ENCODE measurements around the gene FMN1. TPM values are rescaled to one million over a fixed set of nuclear protein-coding genes. Genes with fewer than 3 reads are reported as not detected.

FMN1 gene
- total and polyA plus RNA-seq, 7 donors = 3.0 to 19.9 (median 6.7) TPM

DNA sequence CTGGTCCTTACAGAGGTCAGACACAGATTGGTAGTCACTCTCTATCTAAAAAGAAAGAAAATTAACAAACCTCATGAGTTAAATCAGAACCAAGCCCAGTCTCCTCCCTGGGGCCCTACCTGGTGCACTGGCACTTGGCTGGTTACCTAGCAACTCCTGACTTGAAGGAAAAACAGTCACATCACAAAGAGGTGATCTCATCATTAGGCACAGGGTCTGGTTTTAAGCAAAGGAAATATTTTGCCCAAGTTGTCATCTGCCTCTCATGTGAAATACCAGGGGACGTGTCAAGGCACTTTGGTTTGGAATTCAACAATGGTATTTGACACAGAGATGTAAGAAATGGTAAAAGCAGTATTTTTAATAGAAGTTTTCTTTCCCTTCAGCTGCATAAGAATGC is 47.7 kb upstream of the FMN1 start:
- no peak overlapping the region for H3K4me3 ChIP-seq
- H3K36me3 ChIP-seq = no peaks in the 10 kb centered on the region
- H3K27me3 ChIP-seq = no peaks in the 10 kb centered on the region
- no peaks in the 10 kb centered on the region for H3K4me1 ChIP-seq
- no peak overlapping the region for H3K27ac ChIP-seq
- TF ChIP-seq POLR2A (IDR thresholded peaks at IDR 0.05) = no peak
- TF ChIP-seq POLR2AphosphoS5 (IDR thresholded peaks at IDR 0.05) = no peak
- TF ChIP-seq, protein P1, sequence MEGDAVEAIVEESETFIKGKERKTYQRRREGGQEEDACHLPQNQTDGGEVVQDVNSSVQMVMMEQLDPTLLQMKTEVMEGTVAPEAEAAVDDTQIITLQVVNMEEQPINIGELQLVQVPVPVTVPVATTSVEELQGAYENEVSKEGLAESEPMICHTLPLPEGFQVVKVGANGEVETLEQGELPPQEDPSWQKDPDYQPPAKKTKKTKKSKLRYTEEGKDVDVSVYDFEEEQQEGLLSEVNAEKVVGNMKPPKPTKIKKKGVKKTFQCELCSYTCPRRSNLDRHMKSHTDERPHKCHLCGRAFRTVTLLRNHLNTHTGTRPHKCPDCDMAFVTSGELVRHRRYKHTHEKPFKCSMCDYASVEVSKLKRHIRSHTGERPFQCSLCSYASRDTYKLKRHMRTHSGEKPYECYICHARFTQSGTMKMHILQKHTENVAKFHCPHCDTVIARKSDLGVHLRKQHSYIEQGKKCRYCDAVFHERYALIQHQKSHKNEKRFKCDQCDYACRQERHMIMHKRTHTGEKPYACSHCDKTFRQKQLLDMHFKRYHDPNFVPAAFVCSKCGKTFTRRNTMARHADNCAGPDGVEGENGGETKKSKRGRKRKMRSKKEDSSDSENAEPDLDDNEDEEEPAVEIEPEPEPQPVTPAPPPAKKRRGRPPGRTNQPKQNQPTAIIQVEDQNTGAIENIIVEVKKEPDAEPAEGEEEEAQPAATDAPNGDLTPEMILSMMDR (IDR thresholded peaks at IDR 0.05) = no peak
- TF ChIP-seq EP300 (IDR thresholded peaks at IDR 0.05) = no peak
- intact Hi-C loops (cut with DNase I) = no loop called here
- WGBS, 2 donors = 67 to 80% methylated on average over 1 of the region's 1 CpG
- no peaks in the 10 kb centered on the region for H3K9me3 ChIP-seq
- DNase-seq = no peak

DNA sequence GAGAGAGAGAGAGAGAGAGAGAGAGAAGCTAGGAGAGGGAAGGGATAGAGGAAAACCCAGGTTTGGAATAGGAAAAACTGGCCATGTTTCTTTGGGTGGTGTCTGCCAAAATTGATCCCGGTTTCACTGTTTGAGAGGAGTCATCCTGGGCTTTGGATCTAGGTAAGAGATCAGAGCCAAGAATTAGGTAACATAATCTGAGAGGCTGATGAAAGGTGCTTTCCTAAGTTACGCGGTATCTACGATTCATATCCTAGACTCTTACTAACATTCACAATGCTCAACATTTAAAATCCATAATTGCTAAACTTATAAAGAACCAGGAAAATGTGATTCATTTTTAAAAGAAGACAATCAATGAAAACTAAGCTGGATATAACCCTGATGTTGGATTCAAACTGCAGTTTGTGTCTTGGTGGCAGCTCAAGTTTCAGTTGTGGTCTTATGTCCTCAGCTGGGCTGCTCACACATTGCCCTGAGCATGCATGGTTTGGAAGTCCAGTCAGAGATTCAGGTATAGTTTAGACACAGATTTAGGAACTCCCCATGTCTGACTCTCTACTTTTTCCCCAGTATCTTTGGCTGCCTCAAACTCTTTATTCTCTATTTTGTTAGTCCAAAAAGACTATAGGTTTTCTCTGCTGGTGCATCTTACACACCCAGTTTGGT is 42.5 kb upstream of the FMN1 start:
- Histone ChIP-seq H3K4me3 (no peak overlapping the region), H3K27ac (no peak overlapping the region), H3K9me3 (no peaks in the 10 kb centered on the region), H3K27me3 (no peaks in the 10 kb centered on the region), H3K4me1 (no peaks in the 10 kb centered on the region), H3K36me3 (no peaks in the 10 kb centered on the region)
- intact Hi-C loops (cut with DNase I) = no loop called here
- no peak for TF ChIP-seq POLR2AphosphoS5 (IDR thresholded peaks at IDR 0.05)
- TF ChIP-seq POLR2A (IDR thresholded peaks at IDR 0.05) = no peak
- no peak for TF ChIP-seq EP300 (IDR thresholded peaks at IDR 0.05)
- TF ChIP-seq, protein P1 (IDR thresholded peaks at IDR 0.05) = no peak
- WGBS, 2 donors = 80 to 89% methylated on average over 4 of the region's 4 CpGs
- no peak for DNase-seq

DNA sequence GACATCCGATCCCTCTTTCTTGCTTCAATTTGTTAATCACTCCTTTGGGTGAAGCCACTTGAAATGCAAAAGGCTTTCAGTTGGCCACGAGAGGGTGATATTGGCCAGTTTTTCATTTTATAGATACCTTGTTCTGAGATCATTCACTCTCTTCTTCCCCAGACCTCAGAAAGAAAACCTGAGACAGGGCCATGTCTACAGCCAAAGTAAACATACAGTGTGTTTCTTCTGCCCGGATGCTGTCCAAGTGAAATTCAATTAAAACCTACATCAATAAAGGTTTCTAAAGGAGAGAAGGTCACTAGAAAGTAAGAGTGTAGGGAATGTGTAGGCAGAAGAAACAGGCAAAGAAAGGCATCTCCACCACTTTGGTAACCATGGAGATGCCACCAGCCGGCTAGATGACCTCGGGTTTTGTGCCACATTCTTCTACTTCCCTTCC is 39.5 kb upstream of the FMN1 start:
- no peaks in the 10 kb centered on the region for H3K36me3 ChIP-seq
- TF ChIP-seq, protein P1 (IDR thresholded peaks at IDR 0.05) = no peak
- no peak for TF ChIP-seq POLR2AphosphoS5 (IDR thresholded peaks at IDR 0.05)
- no peak for TF ChIP-seq EP300 (IDR thresholded peaks at IDR 0.05)
- TF ChIP-seq POLR2A (IDR thresholded peaks at IDR 0.05) = no peak
- intact Hi-C loops (cut with DNase I) = no loop called here
- no peaks in the 10 kb centered on the region for H3K4me1 ChIP-seq
- no peak for DNase-seq
- H3K9me3 ChIP-seq = no peaks in the 10 kb centered on the region
- H3K4me3 ChIP-seq = no peak overlapping the region
- no peak overlapping the region for H3K27ac ChIP-seq
- 19 to 63% methylated on average over 5 of the region's 5 CpGs for WGBS, 2 donors
- H3K27me3 ChIP-seq = no peaks in the 10 kb centered on the region

DNA sequence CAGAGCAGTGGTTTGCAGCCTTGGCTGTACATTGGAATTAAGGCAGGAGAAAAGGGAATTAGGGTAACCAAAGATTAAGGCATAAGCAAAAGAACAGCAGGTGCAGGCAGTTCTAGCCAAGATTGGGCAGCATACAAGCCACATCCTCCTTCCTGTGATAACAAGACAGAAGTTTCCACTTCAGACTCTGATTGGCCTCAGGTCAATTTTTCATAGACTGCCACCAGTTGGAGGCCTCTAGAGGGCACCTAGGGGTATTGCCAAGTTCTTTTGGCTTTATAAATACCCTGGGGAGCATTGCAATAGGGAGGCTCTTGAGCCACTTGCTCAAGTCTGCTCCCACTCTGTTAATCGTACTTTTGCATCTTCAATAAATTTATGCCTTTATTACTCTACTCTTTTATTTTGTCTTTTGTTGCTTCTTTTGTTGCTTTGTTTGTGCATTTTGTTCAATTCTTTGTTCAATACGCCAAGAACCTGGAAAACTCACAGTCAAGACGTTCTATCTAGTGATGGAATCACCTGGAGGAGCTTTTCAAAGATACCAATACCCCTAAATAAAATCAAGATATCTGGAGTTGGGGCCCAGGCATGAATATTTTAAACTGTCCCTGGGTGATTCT is 32.2 kb upstream of the FMN1 start:
- Histone ChIP-seq H3K27ac (no peak overlapping the region), H3K4me3 (no peak overlapping the region), H3K27me3 (no peaks in the 10 kb centered on the region), H3K36me3 (no peaks in the 10 kb centered on the region), H3K9me3 (no peaks in the 10 kb centered on the region), H3K4me1 (no peaks in the 10 kb centered on the region)
- DNase-seq = no peak
- TF ChIP-seq EP300 (IDR thresholded peaks at IDR 0.05) (no peak), POLR2AphosphoS5 (IDR thresholded peaks at IDR 0.05) (no peak), POLR2A (IDR thresholded peaks at IDR 0.05) (no peak)
- TF ChIP-seq, protein P1 (IDR thresholded peaks at IDR 0.05) = no peak
- intact Hi-C loops (cut with DNase I) = no loop called here
- WGBS, 2 donors = 57 to 92% methylated on average over 3 of the region's 3 CpGs
